Neural cell (in vitro differentiated cells): ENCODE results near the gene ANG. TPM values are rescaled to one million over a fixed set of nuclear protein-coding genes. Genes with fewer than 3 reads are reported as not detected.
"Not testable (repeated sequence)": the region's sequence is repeated elsewhere in the genome, so short reads cannot be mapped to it uniquely, and the experiment has no call there.

Experiments used
- H2AFZ ChIP-seq: fragments of 200-600, 300-800 bp; sonication (generic), shearing (Covaris generic); 2 replicates; pipeline ENCODE4 v1.6.0; 2014; ENCODE audit warnings: low read depth, mild to moderate bottlenecking, antibody characterized with exemption, low read length, moderate library complexity
- H3F3A ChIP-seq: fragments of 200-600 bp; shearing (Covaris generic); 2 replicates; pipeline ENCODE4 v1.6.1; 2016; ENCODE audit warnings: mild to moderate bottlenecking, moderate library complexity, mixed read lengths, antibody characterized with exemption, low read length; ENCODE audit not compliant: insufficient read depth, poor library complexity, severe bottlenecking
- H3K27ac ChIP-seq: fragments of 200-600, 300-800 bp; sonication (generic), shearing (Covaris generic); 2 replicates; pipeline ENCODE4 v1.5.1; 2014; ENCODE audit warnings: mild to moderate bottlenecking, low read length, moderate library complexity
- H3K27me3 ChIP-seq: fragments of 300-800, 200-600 bp; sonication (generic), shearing (Covaris generic); 2 replicates; pipeline ENCODE4 v1.6.0; 2014; ENCODE audit warnings: mild to moderate bottlenecking, low read depth, low read length, moderate library complexity; ENCODE audit not compliant: insufficient read depth
- H3K36me3 ChIP-seq: fragments of 300-800, 200-600 bp; sonication (generic), shearing (Covaris generic); 2 replicates; pipeline ENCODE4 v1.5.1; 2014; ENCODE audit warnings: mild to moderate bottlenecking, antibody characterized with exemption, low read length, moderate library complexity; ENCODE audit not compliant: insufficient read depth
- H3K4me2 ChIP-seq: fragments of 300-800, 200-600 bp; sonication (generic), shearing (Covaris generic); 2 replicates; pipeline ENCODE4 v1.6.0; 2014; ENCODE audit warnings: mild to moderate bottlenecking, low read length
- H3K4me3 ChIP-seq: fragments of 300-800, 200-600 bp; sonication (generic), shearing (Covaris generic); 2 replicates; pipeline ENCODE4 v1.5.1; 2014; ENCODE audit warnings: mild to moderate bottlenecking, low read length, moderate library complexity
- H3K79me2 ChIP-seq: fragments of 200-600 bp; shearing (Covaris generic); replicated peaks from 2 replicates; pipeline ENCODE4 v1.6.0; 2014; ENCODE audit warnings: mild to moderate bottlenecking, low read length, moderate library complexity; ENCODE audit not compliant: insufficient read depth
- H3K9ac ChIP-seq: fragments of 300-800, 200-600 bp; sonication (generic), shearing (Covaris generic); 2 replicates; pipeline ENCODE4 v1.6.1; 2016; ENCODE audit warnings: mild to moderate bottlenecking, low read length, mixed read lengths
- H3K9me2 ChIP-seq: fragments of 200-600 bp; shearing (Covaris generic); 2 replicates; pipeline ENCODE4 v1.6.1; 2016; ENCODE audit warnings: mild to moderate bottlenecking, low read length, mixed read lengths; ENCODE audit not compliant: insufficient read depth
- H3K9me3 ChIP-seq: fragments of 200-600, 300-800 bp; sonication (generic), shearing (Covaris generic); 2 replicates; pipeline ENCODE4 v1.6.1; 2016; ENCODE audit warnings: mild to moderate bottlenecking, mixed run types, low read length, moderate library complexity, mixed read lengths
- H4K20me1 ChIP-seq: fragments of 200-600 bp; shearing (Covaris generic); 2 replicates; pipeline ENCODE4 v1.6.1; 2016; ENCODE audit warnings: mild to moderate bottlenecking, mixed run types; ENCODE audit not compliant: insufficient read depth
- EP300 ChIP-seq: fragments of 450-650 bp; conservative IDR thresholded peaks from 2 replicates; pipeline ENCODE4 v1.6.1; 2014; ENCODE audit warnings: antibody characterized with exemption, mild to moderate bottlenecking, moderate library complexity; ENCODE audit not compliant: poor library complexity, severe bottlenecking
- EZH2 ChIP-seq: fragments of 200-600, 300-800 bp; shearing (Covaris generic), sonication (generic); IDR thresholded peaks from 2 replicates; pipeline ENCODE4 v1.6.1; 2014; ENCODE audit warnings: antibody characterized with exemption, low read length, borderline replicate concordance, mild to moderate bottlenecking; ENCODE audit not compliant: insufficient read depth, poor library complexity, severe bottlenecking
- MXI1 ChIP-seq: fragments of 450-650 bp; conservative IDR thresholded peaks from 2 replicates; pipeline ENCODE4 v1.6.1; 2014; ENCODE audit warnings: antibody characterized with exemption, mild to moderate bottlenecking; ENCODE audit not compliant: poor library complexity, severe bottlenecking
- POLR2AphosphoS5 ChIP-seq: IDR thresholded peaks from 2 replicates; pipeline ENCODE4 v1.6.1; 2012
- RAD21 ChIP-seq: fragments of 450-650 bp; conservative IDR thresholded peaks from 2 replicates; pipeline ENCODE4 v1.6.1; 2014; ENCODE audit warnings: antibody characterized with exemption, mild to moderate bottlenecking, moderate library complexity
- SMC3 ChIP-seq: fragments of 450-650 bp; conservative IDR thresholded peaks from 2 replicates; pipeline ENCODE4 v1.6.1; 2014; ENCODE audit warnings: antibody characterized with exemption, mild to moderate bottlenecking, moderate library complexity; ENCODE audit not compliant: poor library complexity
- TAF1 ChIP-seq: IDR thresholded peaks from 2 replicates; pipeline ENCODE4 v1.6.1; 2012; ENCODE audit warnings: low read depth
- polyA plus RNA-seq: library from polyadenylated mRNA; depleted of rRNA; stranded (reverse); fragments of >200 nt; gene quantifications from 2 replicates; pipeline ENCODE4 v1.2.3, GENCODE V29; 2014
- TF ChIP-seq, protein P1 (sequence below): fragments of 450-650 bp; IDR thresholded peaks from 2 replicates; pipeline ENCODE4 v1.5.1; 2014; ENCODE audit warnings: antibody characterized with exemption, mild to moderate bottlenecking, moderate library complexity; ENCODE audit not compliant: poor library complexity, severe bottlenecking
- TF ChIP-seq, protein P2 (sequence below): IDR thresholded peaks from 2 replicates; pipeline ENCODE4 v1.6.1; 2012; ENCODE audit warnings: borderline replicate concordance

ANG gene
- polyA plus RNA-seq, 1 donor from 2014 or later: 0.47 TPM

DNA sequence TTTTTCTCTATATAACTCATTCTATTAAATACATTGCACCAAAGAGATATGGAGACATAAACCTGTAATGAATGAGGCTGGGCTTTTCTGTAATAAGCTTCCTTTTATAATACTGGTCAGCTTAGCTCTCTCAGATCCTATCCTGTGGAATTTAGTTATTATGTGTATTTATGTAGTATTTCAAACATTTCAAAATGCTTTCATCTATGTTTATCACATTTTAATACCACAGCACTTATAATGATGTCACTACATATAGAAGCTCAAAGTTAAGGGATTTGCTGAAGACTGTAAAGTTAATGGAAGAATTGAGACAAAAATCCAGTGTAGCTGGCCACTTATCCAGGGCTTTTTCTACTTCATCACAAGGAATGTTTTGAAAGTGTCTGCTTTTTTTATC lies 11.4 kb downstream of the ANG start:
- no peaks in the 10 kb centered on the region for H3K79me2 ChIP-seq
- no peak overlapping the region for H2AFZ ChIP-seq
- no peaks in the 10 kb centered on the region for H3K9me2 ChIP-seq
- H3K27ac ChIP-seq: no peak overlapping the region
- no peaks in the 10 kb centered on the region for H3K36me3 ChIP-seq
- H4K20me1 ChIP-seq: no peaks in the 10 kb centered on the region
- H3F3A ChIP-seq: no peaks in the 10 kb centered on the region
- H3K4me2 ChIP-seq: no peak overlapping the region
- H3K9ac ChIP-seq: no peak overlapping the region
- TF ChIP-seq EP300 (no peak), SMC3 (no peak), MXI1 (no peak), TAF1 (no peak), POLR2AphosphoS5 (no peak), RAD21 (no peak), EZH2 (no peak)
- TF ChIP-seq, protein P1, sequence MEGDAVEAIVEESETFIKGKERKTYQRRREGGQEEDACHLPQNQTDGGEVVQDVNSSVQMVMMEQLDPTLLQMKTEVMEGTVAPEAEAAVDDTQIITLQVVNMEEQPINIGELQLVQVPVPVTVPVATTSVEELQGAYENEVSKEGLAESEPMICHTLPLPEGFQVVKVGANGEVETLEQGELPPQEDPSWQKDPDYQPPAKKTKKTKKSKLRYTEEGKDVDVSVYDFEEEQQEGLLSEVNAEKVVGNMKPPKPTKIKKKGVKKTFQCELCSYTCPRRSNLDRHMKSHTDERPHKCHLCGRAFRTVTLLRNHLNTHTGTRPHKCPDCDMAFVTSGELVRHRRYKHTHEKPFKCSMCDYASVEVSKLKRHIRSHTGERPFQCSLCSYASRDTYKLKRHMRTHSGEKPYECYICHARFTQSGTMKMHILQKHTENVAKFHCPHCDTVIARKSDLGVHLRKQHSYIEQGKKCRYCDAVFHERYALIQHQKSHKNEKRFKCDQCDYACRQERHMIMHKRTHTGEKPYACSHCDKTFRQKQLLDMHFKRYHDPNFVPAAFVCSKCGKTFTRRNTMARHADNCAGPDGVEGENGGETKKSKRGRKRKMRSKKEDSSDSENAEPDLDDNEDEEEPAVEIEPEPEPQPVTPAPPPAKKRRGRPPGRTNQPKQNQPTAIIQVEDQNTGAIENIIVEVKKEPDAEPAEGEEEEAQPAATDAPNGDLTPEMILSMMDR: no peak
- TF ChIP-seq, protein P2, sequence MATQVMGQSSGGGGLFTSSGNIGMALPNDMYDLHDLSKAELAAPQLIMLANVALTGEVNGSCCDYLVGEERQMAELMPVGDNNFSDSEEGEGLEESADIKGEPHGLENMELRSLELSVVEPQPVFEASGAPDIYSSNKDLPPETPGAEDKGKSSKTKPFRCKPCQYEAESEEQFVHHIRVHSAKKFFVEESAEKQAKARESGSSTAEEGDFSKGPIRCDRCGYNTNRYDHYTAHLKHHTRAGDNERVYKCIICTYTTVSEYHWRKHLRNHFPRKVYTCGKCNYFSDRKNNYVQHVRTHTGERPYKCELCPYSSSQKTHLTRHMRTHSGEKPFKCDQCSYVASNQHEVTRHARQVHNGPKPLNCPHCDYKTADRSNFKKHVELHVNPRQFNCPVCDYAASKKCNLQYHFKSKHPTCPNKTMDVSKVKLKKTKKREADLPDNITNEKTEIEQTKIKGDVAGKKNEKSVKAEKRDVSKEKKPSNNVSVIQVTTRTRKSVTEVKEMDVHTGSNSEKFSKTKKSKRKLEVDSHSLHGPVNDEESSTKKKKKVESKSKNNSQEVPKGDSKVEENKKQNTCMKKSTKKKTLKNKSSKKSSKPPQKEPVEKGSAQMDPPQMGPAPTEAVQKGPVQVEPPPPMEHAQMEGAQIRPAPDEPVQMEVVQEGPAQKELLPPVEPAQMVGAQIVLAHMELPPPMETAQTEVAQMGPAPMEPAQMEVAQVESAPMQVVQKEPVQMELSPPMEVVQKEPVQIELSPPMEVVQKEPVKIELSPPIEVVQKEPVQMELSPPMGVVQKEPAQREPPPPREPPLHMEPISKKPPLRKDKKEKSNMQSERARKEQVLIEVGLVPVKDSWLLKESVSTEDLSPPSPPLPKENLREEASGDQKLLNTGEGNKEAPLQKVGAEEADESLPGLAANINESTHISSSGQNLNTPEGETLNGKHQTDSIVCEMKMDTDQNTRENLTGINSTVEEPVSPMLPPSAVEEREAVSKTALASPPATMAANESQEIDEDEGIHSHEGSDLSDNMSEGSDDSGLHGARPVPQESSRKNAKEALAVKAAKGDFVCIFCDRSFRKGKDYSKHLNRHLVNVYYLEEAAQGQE: no peak
- H3K9me3 ChIP-seq: no peaks in the 10 kb centered on the region
- no peak overlapping the region for H3K4me3 ChIP-seq
- no peaks in the 10 kb centered on the region for H3K27me3 ChIP-seq

DNA sequence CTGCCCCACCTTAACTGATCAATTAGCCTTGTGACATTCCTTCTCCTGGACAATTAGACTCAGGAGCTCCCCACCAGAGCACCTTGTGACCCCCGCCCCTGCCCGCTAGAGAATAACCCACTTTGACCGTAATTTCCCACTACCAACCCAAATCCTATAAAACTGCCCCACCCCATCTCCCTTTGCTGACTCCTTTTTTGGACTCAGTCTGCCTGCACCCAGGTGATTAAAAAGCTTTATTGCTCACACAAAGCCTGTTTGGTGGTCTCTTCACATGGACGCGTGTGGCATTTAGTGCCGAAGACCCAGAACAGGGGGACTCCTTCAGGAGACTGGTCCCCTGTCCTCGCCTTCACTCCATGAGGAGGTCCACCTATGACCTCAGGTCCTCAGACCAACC lies 12.4 kb downstream of the ANG start:
- H3K4me2 ChIP-seq, H3K9me2 ChIP-seq, H3K4me3 ChIP-seq, H2AFZ ChIP-seq, H4K20me1 ChIP-seq, H3K27ac ChIP-seq, H3F3A ChIP-seq, H3K36me3 ChIP-seq, H3K9ac ChIP-seq, H3K27me3 ChIP-seq, H3K9me3 ChIP-seq, H3K79me2 ChIP-seq: not testable (repeated sequence)
